ENCODE data around the gene OXTR.
A peak's percentile ranks its signal among the peaks of the same experiment; 100 is the strongest.

OXTR gene

DNA sequence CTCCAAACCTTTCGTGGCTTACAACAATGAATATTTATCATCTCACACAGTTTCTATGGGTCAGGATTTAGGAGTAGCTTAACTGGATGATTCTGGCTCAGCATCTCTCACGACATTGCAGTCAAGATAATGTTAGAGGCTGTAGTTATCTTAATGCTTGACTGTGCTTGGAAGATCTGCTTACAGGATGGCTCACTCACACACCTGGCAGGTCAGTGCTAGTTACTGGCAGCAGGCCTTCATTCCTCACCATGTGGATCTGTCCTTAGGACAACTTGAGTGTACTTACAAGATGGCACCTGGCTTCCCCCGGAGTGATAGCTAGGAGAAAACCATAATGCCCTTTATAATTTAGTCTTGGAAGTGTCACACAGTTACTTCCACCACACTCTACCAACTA lies 32.8 kb upstream of the OXTR start:
- H3K23ac ChIP-seq (ENCODE audit: low read length): no peak overlapping the region
- H3K4me2 ChIP-seq (ENCODE audit: low read length): no peak overlapping the region
- no CpG with 5 or more reads among the region's 3 CpGs for WGBS (ENCODE audit: extremely low coverage, insufficient coverage, low lambda C conversion rate)
- H3K56ac ChIP-seq (ENCODE audit: low read length): no peak overlapping the region
- H3K9ac ChIP-seq (ENCODE audit: low read length): no peak overlapping the region
- no peak overlapping the region for H3K27ac ChIP-seq (ENCODE audit: low read depth, low read length)
- no peaks in the 10 kb centered on the region for H3K4me1 ChIP-seq (ENCODE audit: control insufficient read depth, low read depth, low read length)
- no peak overlapping the region for H2BK5ac ChIP-seq (ENCODE audit: low read length)
- DNase-seq: no peak
- no peak overlapping the region for H2BK120ac ChIP-seq (ENCODE audit: low read depth, low read length)
- H3K79me1 ChIP-seq (ENCODE audit: low read length): no peaks in the 10 kb centered on the region
- H3K36me3 ChIP-seq (ENCODE audit: control insufficient read depth, insufficient read depth, low read length): no peaks in the 10 kb centered on the region
- peaks cover 2% of the 10 kb centered on the region for H3K27me3 ChIP-seq (ENCODE audit: insufficient read depth, low read length, poor library complexity)
- H3K79me2 ChIP-seq (ENCODE audit: control insufficient read depth, insufficient read depth, low read length): no peaks in the 10 kb centered on the region
- no peak overlapping the region for H2BK15ac ChIP-seq (replicated peaks; ENCODE audit: low read depth)
- no peak overlapping the region for H3K4me3 ChIP-seq (ENCODE audit: low read length)
- no peak overlapping the region for H2AK5ac ChIP-seq (ENCODE audit: low read length)
- no peak overlapping the region for H4K5ac ChIP-seq (ENCODE audit: low read length)
- H3K4ac ChIP-seq (ENCODE audit: low read depth, low read length): no peak overlapping the region
- no peak overlapping the region for H3K18ac ChIP-seq (ENCODE audit: low read length)
- no peak overlapping the region for H4K8ac ChIP-seq (ENCODE audit: low read depth, low read length)

DNA sequence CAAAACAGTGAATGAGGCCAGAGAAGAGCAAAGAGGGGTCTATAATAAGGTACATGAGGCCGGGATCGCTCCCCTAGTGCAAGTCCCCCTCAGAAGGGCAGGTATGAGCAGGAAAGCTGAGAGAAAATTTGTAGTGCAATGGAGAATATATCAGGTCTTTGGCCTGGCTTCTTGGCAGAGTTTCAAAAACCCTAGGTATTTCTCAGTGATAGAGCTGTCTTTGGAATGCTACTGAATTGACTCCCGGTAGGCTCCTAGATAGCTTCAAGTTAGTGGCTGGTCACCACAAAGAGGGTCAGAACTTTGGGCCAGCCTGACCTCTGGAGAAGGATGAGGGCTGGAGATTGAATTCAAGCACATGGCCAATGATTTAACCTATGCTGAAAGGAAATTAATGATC lies 30.6 kb upstream of the OXTR start:
- Histone ChIP-seq H3K4me3 (ENCODE audit: low read length) (no peak overlapping the region), H3K56ac (ENCODE audit: low read length) (no peak overlapping the region), H3K4me2 (ENCODE audit: low read length) (no peak overlapping the region), H3K79me1 (ENCODE audit: low read length) (no peaks in the 10 kb centered on the region), H2BK15ac (replicated peaks; ENCODE audit: low read depth) (no peak overlapping the region), H3K4ac (ENCODE audit: low read depth, low read length) (no peak overlapping the region), H4K8ac (ENCODE audit: low read depth, low read length) (no peak overlapping the region), H4K5ac (ENCODE audit: low read length) (no peak overlapping the region), H3K36me3 (ENCODE audit: control insufficient read depth, insufficient read depth, low read length) (no peaks in the 10 kb centered on the region), H2AK5ac (ENCODE audit: low read length) (no peak overlapping the region), H3K18ac (ENCODE audit: low read length) (no peak overlapping the region), H3K27ac (ENCODE audit: low read depth, low read length) (no peak overlapping the region), H2BK120ac (ENCODE audit: low read depth, low read length) (no peak overlapping the region), H3K23ac (ENCODE audit: low read length) (no peak overlapping the region), H3K79me2 (ENCODE audit: control insufficient read depth, insufficient read depth, low read length) (no peaks in the 10 kb centered on the region), H2BK5ac (ENCODE audit: low read length) (no peak overlapping the region), H3K27me3 (ENCODE audit: insufficient read depth, low read length, poor library complexity) (peaks cover 2% of the 10 kb centered on the region), H3K4me1 (ENCODE audit: control insufficient read depth, low read depth, low read length) (no peaks in the 10 kb centered on the region), H3K9ac (ENCODE audit: low read length) (no peak overlapping the region)
- no CpG with 5 or more reads among the region's 3 CpGs for WGBS (ENCODE audit: extremely low coverage, insufficient coverage, low lambda C conversion rate)
- DNase-seq: no peak

DNA sequence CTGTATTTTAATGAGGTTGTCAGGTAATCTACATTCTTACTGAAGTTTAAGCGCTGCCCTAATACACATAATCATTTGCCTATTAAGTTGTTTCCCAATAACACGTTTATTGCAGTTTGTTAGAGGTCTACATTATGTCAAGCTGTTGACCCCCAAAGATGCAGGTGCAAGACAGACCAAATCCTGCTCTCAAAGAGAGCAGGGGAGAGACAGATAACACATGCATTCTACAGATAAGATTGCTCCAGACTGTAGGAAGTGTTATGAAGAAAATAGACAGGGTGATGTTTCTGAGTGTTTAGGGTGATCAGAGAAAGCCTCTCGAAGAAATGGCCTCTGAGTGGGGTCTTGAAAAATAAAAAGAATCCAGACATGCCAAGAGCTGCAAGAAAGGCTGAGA lies 24.8 kb upstream of the OXTR start:
- H3K4me3 ChIP-seq (ENCODE audit: low read length): no peak overlapping the region
- H3K56ac ChIP-seq (ENCODE audit: low read length): no peak overlapping the region
- WGBS (ENCODE audit: extremely low coverage, insufficient coverage, low lambda C conversion rate): no CpG with 5 or more reads among the region's 3 CpGs

DNA sequence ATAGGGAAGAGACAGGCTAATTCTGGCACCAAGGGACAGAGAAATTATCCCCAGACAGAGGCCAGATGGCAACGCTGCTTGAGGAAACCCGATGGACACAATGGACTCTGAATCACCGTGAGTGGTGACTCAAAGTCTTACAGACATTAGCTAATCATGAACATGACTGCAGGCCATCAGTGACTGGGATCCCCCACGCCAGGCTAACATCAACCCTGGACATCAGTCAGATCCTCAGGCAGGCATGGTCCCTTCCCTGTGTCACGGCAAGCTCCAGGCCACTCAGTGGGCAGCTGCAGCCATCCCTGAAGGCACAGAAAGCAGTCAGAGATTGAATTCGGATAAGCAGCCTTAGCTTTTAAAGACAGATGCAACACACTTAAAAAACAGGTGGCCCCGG lies 23.8 kb upstream of the OXTR start:
- Histone ChIP-seq H3K9ac (ENCODE audit: low read length) (no peak overlapping the region), H2AK5ac (ENCODE audit: low read length) (no peak overlapping the region), H3K4me3 (ENCODE audit: low read length) (no peak overlapping the region), H3K4me2 (ENCODE audit: low read length) (no peak overlapping the region), H3K79me2 (ENCODE audit: control insufficient read depth, insufficient read depth, low read length) (no peaks in the 10 kb centered on the region), H3K27ac (ENCODE audit: low read depth, low read length) (no peak overlapping the region), H3K4ac (ENCODE audit: low read depth, low read length) (no peak overlapping the region), H4K8ac (ENCODE audit: low read depth, low read length) (no peak overlapping the region), H3K27me3 (ENCODE audit: insufficient read depth, low read length, poor library complexity) (no peaks in the 10 kb centered on the region), H3K56ac (ENCODE audit: low read length) (no peak overlapping the region), H3K36me3 (ENCODE audit: control insufficient read depth, insufficient read depth, low read length) (no peaks in the 10 kb centered on the region), H3K18ac (ENCODE audit: low read length) (no peak overlapping the region), H3K4me1 (ENCODE audit: control insufficient read depth, low read depth, low read length) (no peaks in the 10 kb centered on the region), H2BK15ac (replicated peaks; ENCODE audit: low read depth) (no peak overlapping the region), H2BK120ac (ENCODE audit: low read depth, low read length) (no peak overlapping the region), H2BK5ac (ENCODE audit: low read length) (no peak overlapping the region), H4K5ac (ENCODE audit: low read length) (no peak overlapping the region), H3K79me1 (ENCODE audit: low read length) (no peaks in the 10 kb centered on the region), H3K23ac (ENCODE audit: low read length) (no peak overlapping the region)
- WGBS (ENCODE audit: extremely low coverage, insufficient coverage, low lambda C conversion rate): no CpG with 5 or more reads among the region's 7 CpGs
- DNase-seq: no peak

More for the DNA sequence above, 24.8 kb upstream of the OXTR start:
- no peak overlapping the region for H3K23ac ChIP-seq (ENCODE audit: low read length)
- H3K79me2 ChIP-seq (ENCODE audit: control insufficient read depth, insufficient read depth, low read length): no peaks in the 10 kb centered on the region
- H3K4ac ChIP-seq (ENCODE audit: low read depth, low read length): no peak overlapping the region
- H3K27me3 ChIP-seq (ENCODE audit: insufficient read depth, low read length, poor library complexity): no peaks in the 10 kb centered on the region
- H4K8ac ChIP-seq (ENCODE audit: low read depth, low read length): no peak overlapping the region
- no peak overlapping the region for H3K18ac ChIP-seq (ENCODE audit: low read length)
- H3K79me1 ChIP-seq (ENCODE audit: low read length): no peaks in the 10 kb centered on the region
- H2BK120ac ChIP-seq (ENCODE audit: low read depth, low read length): no peak overlapping the region
- no peak overlapping the region for H3K9ac ChIP-seq (ENCODE audit: low read length)
- peak; percentile 31 for DNase-seq
- no peak overlapping the region for H3K4me2 ChIP-seq (ENCODE audit: low read length)
- H2BK15ac ChIP-seq (replicated peaks; ENCODE audit: low read depth): no peak overlapping the region
- H3K27ac ChIP-seq (ENCODE audit: low read depth, low read length): peak overlapping the region; percentile 66
- no peaks in the 10 kb centered on the region for H3K36me3 ChIP-seq (ENCODE audit: control insufficient read depth, insufficient read depth, low read length)
- H4K5ac ChIP-seq (ENCODE audit: low read length): no peak overlapping the region
- H3K4me1 ChIP-seq (ENCODE audit: control insufficient read depth, low read depth, low read length): no peaks in the 10 kb centered on the region
- no peak overlapping the region for H2AK5ac ChIP-seq (ENCODE audit: low read length)
- H2BK5ac ChIP-seq (ENCODE audit: low read length): peak overlapping the region; percentile 20

DNA sequence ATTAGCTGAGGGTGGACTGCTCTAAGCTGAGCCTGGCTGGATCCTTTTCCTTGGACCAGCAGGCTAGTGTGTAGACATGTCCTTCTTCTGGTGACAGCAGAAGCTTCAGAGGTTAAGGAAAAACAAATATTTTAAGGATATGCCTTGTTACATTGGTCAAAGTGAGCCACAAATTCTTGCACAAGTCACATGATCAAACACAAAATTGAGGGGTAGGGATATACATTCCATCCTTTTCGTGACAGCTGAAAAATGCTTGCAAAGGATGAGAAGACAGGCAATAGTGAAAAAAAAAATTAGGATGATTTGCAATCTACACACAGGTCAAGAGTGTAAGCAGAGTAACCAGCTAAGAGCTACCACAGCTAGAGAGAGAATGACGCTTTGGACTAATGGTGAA lies 21.1 kb upstream of the OXTR start:
- H4K5ac ChIP-seq (ENCODE audit: low read length): no peak overlapping the region
- no peaks in the 10 kb centered on the region for H3K27me3 ChIP-seq (ENCODE audit: insufficient read depth, low read length, poor library complexity)
- no peak overlapping the region for H2BK120ac ChIP-seq (ENCODE audit: low read depth, low read length)
- no peaks in the 10 kb centered on the region for H3K4me1 ChIP-seq (ENCODE audit: control insufficient read depth, low read depth, low read length)
- no CpG with 5 or more reads among the region's 2 CpGs for WGBS (ENCODE audit: extremely low coverage, insufficient coverage, low lambda C conversion rate)
- H3K23ac ChIP-seq (ENCODE audit: low read length): no peak overlapping the region
- no peak overlapping the region for H4K8ac ChIP-seq (ENCODE audit: low read depth, low read length)
- H3K79me2 ChIP-seq (ENCODE audit: control insufficient read depth, insufficient read depth, low read length): no peaks in the 10 kb centered on the region
- H3K9ac ChIP-seq (ENCODE audit: low read length): no peak overlapping the region
- H3K4me3 ChIP-seq (ENCODE audit: low read length): no peak overlapping the region
- no peak overlapping the region for H3K4ac ChIP-seq (ENCODE audit: low read depth, low read length)
- H3K79me1 ChIP-seq (ENCODE audit: low read length): no peaks in the 10 kb centered on the region
- H2AK5ac ChIP-seq (ENCODE audit: low read length): no peak overlapping the region
- no peak overlapping the region for H3K56ac ChIP-seq (ENCODE audit: low read length)
- H3K36me3 ChIP-seq (ENCODE audit: control insufficient read depth, insufficient read depth, low read length): no peaks in the 10 kb centered on the region
- H3K18ac ChIP-seq (ENCODE audit: low read length): no peak overlapping the region
- no peak overlapping the region for H2BK5ac ChIP-seq (ENCODE audit: low read length)
- H3K4me2 ChIP-seq (ENCODE audit: low read length): no peak overlapping the region
- H3K27ac ChIP-seq (ENCODE audit: low read depth, low read length): no peak overlapping the region
- no peak overlapping the region for H2BK15ac ChIP-seq (replicated peaks; ENCODE audit: low read depth)
- DNase-seq: no peak

DNA sequence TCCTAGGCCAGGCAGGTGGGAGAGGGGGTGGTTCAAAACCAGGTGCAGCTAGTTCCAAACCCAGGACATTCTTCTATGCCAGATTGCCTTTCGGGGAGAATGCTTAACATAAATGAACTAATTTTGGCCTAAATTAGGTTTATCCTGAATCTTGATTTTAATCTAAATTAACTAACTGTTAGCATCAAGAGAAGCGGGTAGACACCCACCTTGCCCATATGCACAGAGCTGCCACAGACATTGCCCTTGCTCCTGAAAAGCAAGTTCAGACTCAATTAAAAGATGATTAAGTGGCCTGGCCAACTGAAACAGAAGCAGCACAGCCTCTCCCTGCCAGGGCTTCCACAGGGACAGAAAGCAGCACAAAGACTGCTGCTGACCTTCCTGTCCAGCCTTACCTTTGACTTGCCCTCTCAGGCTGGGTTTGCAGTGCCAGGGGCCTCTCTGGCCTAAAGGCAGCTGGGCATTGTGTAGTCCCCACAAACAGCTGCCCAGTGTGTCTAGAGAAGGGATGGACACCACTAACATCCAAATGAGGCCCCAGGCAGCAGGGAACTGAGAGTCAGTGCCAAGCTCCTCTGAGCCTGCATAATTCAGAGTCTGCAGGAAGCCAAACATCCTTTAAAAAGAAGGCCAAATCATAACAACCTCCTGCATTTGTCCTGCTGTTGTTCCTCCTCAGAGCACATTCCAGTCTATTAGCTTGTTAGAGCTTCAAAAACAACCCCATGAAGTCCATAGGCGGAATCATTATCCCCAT lies 15.4 kb upstream of the OXTR start:
- H3K4me3 ChIP-seq (ENCODE audit: low read length): no peak overlapping the region
- H3K36me3 ChIP-seq (ENCODE audit: control insufficient read depth, insufficient read depth, low read length): no peaks in the 10 kb centered on the region
- no peak overlapping the region for H3K18ac ChIP-seq (ENCODE audit: low read length)
- no peak overlapping the region for H2BK5ac ChIP-seq (ENCODE audit: low read length)
- no peak overlapping the region for H3K4me2 ChIP-seq (ENCODE audit: low read length)
- H3K4me1 ChIP-seq (ENCODE audit: control insufficient read depth, low read depth, low read length): no peaks in the 10 kb centered on the region
- WGBS (ENCODE audit: extremely low coverage, insufficient coverage, low lambda C conversion rate): no CpG with 5 or more reads among the region's 3 CpGs
- no peak overlapping the region for H3K9ac ChIP-seq (ENCODE audit: low read length)
- no peak for DNase-seq
- H4K8ac ChIP-seq (ENCODE audit: low read depth, low read length): no peak overlapping the region
- H2BK15ac ChIP-seq (replicated peaks; ENCODE audit: low read depth): no peak overlapping the region
- no peak overlapping the region for H3K23ac ChIP-seq (ENCODE audit: low read length)
- H2AK5ac ChIP-seq (ENCODE audit: low read length): no peak overlapping the region
- no peak overlapping the region for H2BK120ac ChIP-seq (ENCODE audit: low read depth, low read length)
- no peaks in the 10 kb centered on the region for H3K27me3 ChIP-seq (ENCODE audit: insufficient read depth, low read length, poor library complexity)
- no peaks in the 10 kb centered on the region for H3K79me2 ChIP-seq (ENCODE audit: control insufficient read depth, insufficient read depth, low read length)
- no peak overlapping the region for H3K27ac ChIP-seq (ENCODE audit: low read depth, low read length)
- no peak overlapping the region for H4K5ac ChIP-seq (ENCODE audit: low read length)
- no peak overlapping the region for H3K4ac ChIP-seq (ENCODE audit: low read depth, low read length)
- no peak overlapping the region for H3K56ac ChIP-seq (ENCODE audit: low read length)
- H3K79me1 ChIP-seq (ENCODE audit: low read length): no peaks in the 10 kb centered on the region

All from mesendoderm (in vitro differentiated cells).